Liver (tissue), 9 donors: Measurements from ENCODE around the gene PNN. TPM values are rescaled to one million over a fixed set of nuclear protein-coding genes. Genes with fewer than 3 reads are reported as not detected.

Source experiments
- DNase-seq: peaks from one replicate; pipeline ENCODE4 v3.0.0-alpha.2; 2017; ENCODE audit warnings: low spot score
- H3K27ac ChIP-seq, 2 donors: one replicate each; pipeline ENCODE4 v1.7.0; 2013; ENCODE audit warnings: inconsistent platforms in 2 of 2, low read length in 2 of 2, control low read depth in 1 of 2, low read depth in 1 of 2, mild to moderate bottlenecking in 1 of 2
- H3K27me3 ChIP-seq, 4 donors: one replicate each; pipeline versions ENCODE4 v1.6.1 to v1.7.0; 2013; ENCODE audit warnings: low read length in 3 of 4, inconsistent platforms in 1 of 4, mild to moderate bottlenecking in 1 of 4, moderate library complexity in 1 of 4; ENCODE audit not compliant: control insufficient read depth in 4 of 4, insufficient read depth in 4 of 4
- H3K36me3 ChIP-seq, 4 donors: one replicate each; pipeline versions ENCODE4 v1.6.1 to v1.7.0; 2013; ENCODE audit warnings: low read length in 3 of 4, mild to moderate bottlenecking in 3 of 4, low read depth in 1 of 4, moderate library complexity in 1 of 4; ENCODE audit not compliant: control insufficient read depth in 4 of 4, insufficient read depth in 3 of 4
- H3K4me1 ChIP-seq, 4 donors: one replicate each; pipeline versions ENCODE4 v1.6.1 to v1.7.0; 2013; ENCODE audit warnings: low read length in 3 of 4, mild to moderate bottlenecking in 3 of 4, moderate library complexity in 1 of 4; ENCODE audit not compliant: control insufficient read depth in 4 of 4, insufficient read depth in 4 of 4
- H3K4me3 ChIP-seq, 3 donors: one replicate each; pipeline versions ENCODE4 v1.6.1 to v1.7.0; 2013; ENCODE audit warnings: low read length in 3 of 3, control low read depth in 1 of 3, low read depth in 1 of 3, mild to moderate bottlenecking in 1 of 3
- H3K9ac ChIP-seq, 2 donors: one replicate each; pipeline ENCODE4 v1.7.0; 2013; ENCODE audit warnings: low read length in 2 of 2, mild to moderate bottlenecking in 2 of 2, moderate library complexity in 2 of 2, control low read depth in 1 of 2, low read depth in 1 of 2
- H3K9me3 ChIP-seq, 4 donors: one replicate each; pipeline versions ENCODE4 v1.6.1 to v1.7.0; 2013; ENCODE audit warnings: low read length in 3 of 4; ENCODE audit not compliant: control insufficient read depth in 4 of 4
- CTCF ChIP-seq: fragments of 150-350 bp; IDR thresholded peaks from 2 replicates; pipeline ENCODE4 v1.5.1; 2017; ENCODE audit warnings: improper control_type of control experiment, low read depth, low read length; ENCODE audit not compliant: missing input control
- EGR1 ChIP-seq, 2 donors: IDR thresholded peaks; 2 replicates each; pipeline ENCODE4 v1.6.1; 2016 to 2018; ENCODE audit warnings: antibody characterized with exemption in 2 of 2, low read depth in 2 of 2
- FOXA1 ChIP-seq: IDR thresholded peaks from 2 replicates; pipeline ENCODE4 v1.6.1; 2016; ENCODE audit warnings: antibody characterized with exemption
- FOXA2 ChIP-seq: IDR thresholded peaks from 2 replicates; pipeline ENCODE4 v1.6.1; 2016; ENCODE audit warnings: antibody characterized with exemption
- GABPA ChIP-seq, 2 donors: IDR thresholded peaks in 1 of 2; conservative IDR thresholded peaks in 1 of 2; 2 replicates each; pipeline ENCODE4 v1.6.1; 2016; ENCODE audit warnings: antibody characterized with exemption in 2 of 2, mild to moderate bottlenecking in 1 of 2, moderate library complexity in 1 of 2
- HNF4A ChIP-seq, 2 donors: conservative IDR thresholded peaks; 2 replicates each; pipeline ENCODE4 v1.6.1; 2016; ENCODE audit warnings: antibody characterized with exemption in 2 of 2, mild to moderate bottlenecking in 2 of 2
- HNF4G ChIP-seq: IDR thresholded peaks from 2 replicates; pipeline ENCODE4 v1.6.1; 2016; ENCODE audit warnings: antibody characterized with exemption
- JUND ChIP-seq, 2 donors: IDR thresholded peaks; 2 replicates each; pipeline ENCODE4 v1.6.1; 2016; ENCODE audit warnings: antibody characterized with exemption in 2 of 2
- NR2F2 ChIP-seq: IDR thresholded peaks from 2 replicates; pipeline ENCODE4 v1.6.1; 2016; ENCODE audit warnings: antibody characterized with exemption
- RAD21 ChIP-seq, 2 donors: IDR thresholded peaks; 2 replicates each; pipeline ENCODE4 v1.6.1; 2016; ENCODE audit warnings: antibody characterized with exemption in 2 of 2, mild to moderate bottlenecking in 2 of 2
- RXRA ChIP-seq, 2 donors: IDR thresholded peaks; 2 replicates each; pipeline ENCODE4 v1.6.1; 2017 to 2018; ENCODE audit warnings: antibody characterized with exemption in 2 of 2, mild to moderate bottlenecking in 1 of 2
- SP1 ChIP-seq: IDR thresholded peaks from 2 replicates; pipeline ENCODE4 v1.6.1; 2018; ENCODE audit warnings: antibody characterized with exemption, mild to moderate bottlenecking
- TAF1 ChIP-seq: conservative IDR thresholded peaks from 2 replicates; pipeline ENCODE4 v1.6.1; 2016; ENCODE audit warnings: antibody characterized with exemption, mild to moderate bottlenecking
- YY1 ChIP-seq: IDR thresholded peaks from 2 replicates; pipeline ENCODE4 v1.6.1; 2016; ENCODE audit warnings: antibody characterized with exemption, mild to moderate bottlenecking
- ZBTB33 ChIP-seq: IDR thresholded peaks from 2 replicates; pipeline ENCODE4 v1.6.1; 2016; ENCODE audit warnings: antibody characterized with exemption
- WGBS: extraction: QIAGEN DNeasy Blood & Tissue Kit; methylation state at CpG from one replicate; pipeline ENCODE4 v1.1.7; 2013; 5-methylcytosine and 5-hydroxymethylcytosine counted together
- polyA plus RNA-seq, 2 donors: library from polyadenylated mRNA; stranded (reverse) in 1 of 2; unstranded in 1 of 2; fragments of 200-250 nt in 1 of 2; fragments of >200 nt in 1 of 2; fragmentation: Nextera tagmentation in 1 of 2; extraction: Ambion mirVana in 1 of 2; gene quantifications; one replicate each; pipeline versions ENCODE4 v1.2.1 to v1.2.3, GENCODE V29; 2013 to 2015
- total RNA-seq, 2 donors: library from RNA; depleted of rRNA; stranded (reverse); fragments of >200 nt; gene quantifications; one replicate each; pipeline ENCODE4 v1.2.3, GENCODE V29; 2014
- TF ChIP-seq, protein P1 (sequence below): IDR thresholded peaks from 2 replicates; pipeline ENCODE4 v1.6.1; 2016; ENCODE audit warnings: antibody characterized with exemption, mild to moderate bottlenecking
- TF ChIP-seq, protein P2 (sequence below): IDR thresholded peaks from 2 replicates; pipeline ENCODE4 v1.6.1; 2016; ENCODE audit warnings: antibody characterized with exemption
- TF ChIP-seq, protein P3 (sequence below): IDR thresholded peaks from 2 replicates; pipeline ENCODE4 v1.6.1; 2016; ENCODE audit warnings: antibody characterized with exemption
- donor health status: healthy.
- donor health status: healthy.
- donor health status: healthy.
- donor health status: healthy.
- donor health status: healthy.

The PNN gene
- total and polyA plus RNA-seq, 4 donors, result 11.3 to 56.7 (median 23.8) TPM

GRCh38 chr14:39185256-39186049 is 10.4 kb downstream of the PNN start:
- Histone ChIP-seq H3K36me3 (peaks cover 4 to 38% (median 30%) of the 10 kb centered on the region in 4 donors), H3K4me3 (no peak overlapping the region), H3K4me1 (no peaks in the 10 kb centered on the region), H3K9me3 (no peaks in the 10 kb centered on the region), H3K27ac (no peak overlapping the region), H3K9ac (no peak overlapping the region), H3K27me3 (no peaks in the 10 kb centered on the region)
- TF ChIP-seq, protein P1, sequence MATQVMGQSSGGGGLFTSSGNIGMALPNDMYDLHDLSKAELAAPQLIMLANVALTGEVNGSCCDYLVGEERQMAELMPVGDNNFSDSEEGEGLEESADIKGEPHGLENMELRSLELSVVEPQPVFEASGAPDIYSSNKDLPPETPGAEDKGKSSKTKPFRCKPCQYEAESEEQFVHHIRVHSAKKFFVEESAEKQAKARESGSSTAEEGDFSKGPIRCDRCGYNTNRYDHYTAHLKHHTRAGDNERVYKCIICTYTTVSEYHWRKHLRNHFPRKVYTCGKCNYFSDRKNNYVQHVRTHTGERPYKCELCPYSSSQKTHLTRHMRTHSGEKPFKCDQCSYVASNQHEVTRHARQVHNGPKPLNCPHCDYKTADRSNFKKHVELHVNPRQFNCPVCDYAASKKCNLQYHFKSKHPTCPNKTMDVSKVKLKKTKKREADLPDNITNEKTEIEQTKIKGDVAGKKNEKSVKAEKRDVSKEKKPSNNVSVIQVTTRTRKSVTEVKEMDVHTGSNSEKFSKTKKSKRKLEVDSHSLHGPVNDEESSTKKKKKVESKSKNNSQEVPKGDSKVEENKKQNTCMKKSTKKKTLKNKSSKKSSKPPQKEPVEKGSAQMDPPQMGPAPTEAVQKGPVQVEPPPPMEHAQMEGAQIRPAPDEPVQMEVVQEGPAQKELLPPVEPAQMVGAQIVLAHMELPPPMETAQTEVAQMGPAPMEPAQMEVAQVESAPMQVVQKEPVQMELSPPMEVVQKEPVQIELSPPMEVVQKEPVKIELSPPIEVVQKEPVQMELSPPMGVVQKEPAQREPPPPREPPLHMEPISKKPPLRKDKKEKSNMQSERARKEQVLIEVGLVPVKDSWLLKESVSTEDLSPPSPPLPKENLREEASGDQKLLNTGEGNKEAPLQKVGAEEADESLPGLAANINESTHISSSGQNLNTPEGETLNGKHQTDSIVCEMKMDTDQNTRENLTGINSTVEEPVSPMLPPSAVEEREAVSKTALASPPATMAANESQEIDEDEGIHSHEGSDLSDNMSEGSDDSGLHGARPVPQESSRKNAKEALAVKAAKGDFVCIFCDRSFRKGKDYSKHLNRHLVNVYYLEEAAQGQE, result no peak
- TF ChIP-seq ZBTB33 (no peak), NR2F2 (no peak), RXRA (IDR thresholded peaks at IDR 0.05) (no peak), FOXA2 (no peak), RAD21 (IDR thresholded peaks at IDR 0.05) (no peak)
- 93% methylated on average over 5 of the region's 5 CpGs for WGBS
- DNase-seq, result no peak

DNA sequence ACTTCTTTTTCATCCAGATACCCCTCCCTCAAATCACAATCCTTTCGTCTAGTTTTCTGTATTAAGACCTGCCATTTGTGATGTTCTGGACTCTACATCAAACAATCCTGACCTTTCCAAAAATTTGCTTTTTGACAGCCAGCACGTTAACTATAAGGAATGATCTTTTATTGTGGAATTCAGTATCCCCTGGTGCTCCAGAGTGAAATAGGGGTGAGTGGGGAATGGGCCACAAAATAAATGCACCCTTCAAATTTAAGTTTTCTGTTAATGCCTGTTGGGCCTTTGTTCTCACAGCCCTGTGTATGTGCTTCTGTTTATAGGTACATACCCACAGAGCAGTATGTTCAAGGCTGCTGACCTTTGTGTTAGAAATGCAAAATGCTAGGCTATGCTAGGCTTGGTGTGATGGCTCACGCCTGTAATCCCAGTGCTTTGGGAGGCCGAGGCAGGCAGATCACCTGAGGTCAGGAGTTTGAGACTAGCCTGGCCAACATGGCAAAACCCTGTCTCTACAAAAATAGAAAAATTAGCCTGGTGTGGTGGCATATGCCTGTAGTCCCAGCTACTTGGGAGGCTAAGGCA is 12.0 kb downstream of the PNN start:
- Histone ChIP-seq H3K4me3 (no peak overlapping the region), H3K27me3 (no peaks in the 10 kb centered on the region), H3K9me3 (no peaks in the 10 kb centered on the region), H3K36me3 (peaks cover 4 to 22% (median 17%) of the 10 kb centered on the region in 4 donors), H3K27ac (no peak overlapping the region), H3K9ac (no peak overlapping the region), H3K4me1 (no peaks in the 10 kb centered on the region)
- DNase-seq, result no peak
- 89% methylated on average over 4 of the region's 4 CpGs for whole genome bisulfite sequencing
- TF ChIP-seq, protein P1, result no peak
- TF ChIP-seq JUND (IDR thresholded peaks at IDR 0.05) (no peak), CTCF (no peak), FOXA1 (no peak), HNF4G (no peak), RXRA (IDR thresholded peaks at IDR 0.05) (no peak), GABPA (IDR thresholded peaks at IDR 0.05 in 1 of 2, conservative IDR thresholded peaks at IDR 0.05 in 1 of 2) (no peak), EGR1 (IDR thresholded peaks at IDR 0.05; ENCODE audit: low read depth in 2 of 2) (no peak), YY1 (no peak), SP1 (no peak), NR2F2 (no peak), HNF4A (conservative IDR thresholded peaks at IDR 0.05) (no peak), TAF1 (no peak)
- TF ChIP-seq, protein P2, sequence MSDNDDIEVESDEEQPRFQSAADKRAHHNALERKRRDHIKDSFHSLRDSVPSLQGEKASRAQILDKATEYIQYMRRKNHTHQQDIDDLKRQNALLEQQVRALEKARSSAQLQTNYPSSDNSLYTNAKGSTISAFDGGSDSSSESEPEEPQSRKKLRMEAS, result no peak
- TF ChIP-seq, protein P3, sequence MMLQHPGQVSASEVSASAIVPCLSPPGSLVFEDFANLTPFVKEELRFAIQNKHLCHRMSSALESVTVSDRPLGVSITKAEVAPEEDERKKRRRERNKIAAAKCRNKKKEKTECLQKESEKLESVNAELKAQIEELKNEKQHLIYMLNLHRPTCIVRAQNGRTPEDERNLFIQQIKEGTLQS, result no peak
